Activated naive CD4-positive, alpha-beta T cell treated with anti-CD3 and anti-CD28 coated beads, Interleukin-2, amount 50 U/mL, for 24 hours (primary cell): Measurements from ENCODE around the gene NEK7.
A peak's percentile ranks its signal among the peaks of the same experiment; 100 is the strongest.

ENCODE experiments used
- H3K27ac Mint-ChIP-seq: one replicate; pipeline ENCODE4 v1.8.0; 2021; ENCODE audit warnings: mild to moderate bottlenecking, mixed read lengths
- H3K27me3 Mint-ChIP-seq: one replicate; pipeline ENCODE4 v1.8.0; 2021; ENCODE audit warnings: mixed read lengths
- H3K36me3 Mint-ChIP-seq: one replicate; pipeline ENCODE4 v1.8.0; 2021; ENCODE audit warnings: mixed read lengths
- H3K4me1 Mint-ChIP-seq: one replicate; pipeline ENCODE4 v1.8.0; 2021; ENCODE audit warnings: mixed read lengths
- H3K4me3 Mint-ChIP-seq: one replicate; pipeline ENCODE4 v1.8.0; 2021; ENCODE audit warnings: mild to moderate bottlenecking, mixed read lengths
- H3K9me3 Mint-ChIP-seq: one replicate; pipeline ENCODE4 v1.8.0; 2021; ENCODE audit warnings: mixed read lengths

NEK7 gene

GRCh38 chr1:198156745-198157240 lies at the start of gene NEK7:
TSS of gene NEK7 (plus strand) at chr1:198156998. CDS start at chr1:198232581, 75,583 bp downstream.
- Mint-ChIP-seq H3K27ac (peak within 1 kb of the TSS; percentile 100), H3K9me3 (no peaks in the 10 kb centered on the region), H3K4me1 (peaks cover 36% of the 10 kb centered on the region), H3K4me3 (peak within 1 kb of the TSS; percentile 99), H3K27me3 (no peaks in the 10 kb centered on the region), H3K36me3 (peaks cover 4% of the 10 kb centered on the region)

DNA sequence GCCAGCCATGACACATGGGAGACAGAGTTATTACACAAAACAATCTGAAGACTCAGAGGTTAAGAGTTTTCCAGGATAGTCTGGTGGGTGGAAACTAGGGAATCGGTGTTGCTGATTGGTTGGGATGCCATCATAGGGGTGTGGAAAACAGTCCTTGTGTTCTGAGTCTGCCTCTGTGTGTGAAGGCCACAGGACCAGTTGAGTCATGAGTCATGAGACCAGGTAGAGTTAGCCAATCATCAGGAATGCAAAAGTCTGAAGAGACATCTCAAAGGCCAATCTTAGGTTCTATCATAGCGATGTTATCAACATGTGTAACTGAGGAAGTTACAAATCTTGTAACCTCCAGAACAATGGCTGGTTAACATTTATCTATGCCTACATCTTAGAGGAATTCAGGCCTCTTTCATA lies 49.7 kb upstream of the NEK7 start:
- H3K27me3 Mint-ChIP-seq, result no peaks in the 10 kb centered on the region
- no peak overlapping the region for H3K4me3 Mint-ChIP-seq
- H3K36me3 Mint-ChIP-seq, result no peaks in the 10 kb centered on the region
- no peak overlapping the region for H3K27ac Mint-ChIP-seq
- H3K9me3 Mint-ChIP-seq, result no peaks in the 10 kb centered on the region
- peaks cover 12% of the 10 kb centered on the region for H3K4me1 Mint-ChIP-seq

DNA sequence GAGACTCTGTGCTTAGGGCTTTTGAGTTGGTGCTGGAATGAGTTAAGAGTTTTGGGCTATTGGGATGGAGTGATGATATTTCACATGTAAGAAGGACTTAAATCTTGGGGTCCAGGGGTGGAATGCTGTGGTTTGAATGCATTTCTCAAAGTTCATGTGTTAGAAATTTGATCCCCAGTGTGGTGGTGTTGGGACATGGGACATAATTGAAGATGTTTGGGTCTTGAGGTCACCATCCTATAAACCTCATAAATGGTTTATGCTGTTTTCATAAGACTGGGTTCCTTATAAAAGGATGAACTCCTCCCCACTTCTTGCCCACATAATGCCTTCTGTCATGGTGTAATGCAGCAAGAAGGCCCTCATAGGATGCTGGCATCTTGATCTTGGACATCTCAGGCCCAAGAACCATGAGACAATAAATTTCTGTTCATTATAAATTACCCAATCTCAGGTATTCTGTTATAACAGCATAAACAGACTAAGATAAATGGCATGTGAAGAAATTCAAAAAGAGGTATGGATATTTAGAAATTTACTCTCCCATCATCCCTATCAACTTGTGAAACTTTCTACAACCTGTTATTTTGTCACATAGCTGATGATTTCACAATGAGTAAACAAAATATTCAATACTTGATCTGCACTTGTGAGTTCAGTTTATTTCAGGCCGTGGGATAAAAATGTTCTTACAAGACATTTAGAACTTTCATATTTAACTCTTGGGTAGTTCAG lies 48.0 kb upstream of the NEK7 start:
- Mint-ChIP-seq H3K36me3 (no peaks in the 10 kb centered on the region), H3K4me1 (no peaks in the 10 kb centered on the region)

GRCh38 chr1:198109371-198109715 lies 47.5 kb upstream of the NEK7 start:
- Mint-ChIP-seq H3K4me1 (no peaks in the 10 kb centered on the region), H3K9me3 (no peaks in the 10 kb centered on the region), H3K27me3 (no peaks in the 10 kb centered on the region), H3K27ac (no peak overlapping the region), H3K4me3 (no peak overlapping the region), H3K36me3 (no peaks in the 10 kb centered on the region)

More for the DNA sequence above, 48.0 kb upstream of the NEK7 start:
- Mint-ChIP-seq H3K9me3 (no peaks in the 10 kb centered on the region), H3K27me3 (no peaks in the 10 kb centered on the region), H3K4me3 (no peak overlapping the region), H3K27ac (no peak overlapping the region)

GRCh38 chr1:198113342-198113750 lies 43.5 kb upstream of the NEK7 start:
- no peak overlapping the region for H3K27ac Mint-ChIP-seq
- no peaks in the 10 kb centered on the region for H3K27me3 Mint-ChIP-seq
- no peaks in the 10 kb centered on the region for H3K36me3 Mint-ChIP-seq
- no peak overlapping the region for H3K4me3 Mint-ChIP-seq
- no peaks in the 10 kb centered on the region for H3K9me3 Mint-ChIP-seq
- no peaks in the 10 kb centered on the region for H3K4me1 Mint-ChIP-seq

DNA sequence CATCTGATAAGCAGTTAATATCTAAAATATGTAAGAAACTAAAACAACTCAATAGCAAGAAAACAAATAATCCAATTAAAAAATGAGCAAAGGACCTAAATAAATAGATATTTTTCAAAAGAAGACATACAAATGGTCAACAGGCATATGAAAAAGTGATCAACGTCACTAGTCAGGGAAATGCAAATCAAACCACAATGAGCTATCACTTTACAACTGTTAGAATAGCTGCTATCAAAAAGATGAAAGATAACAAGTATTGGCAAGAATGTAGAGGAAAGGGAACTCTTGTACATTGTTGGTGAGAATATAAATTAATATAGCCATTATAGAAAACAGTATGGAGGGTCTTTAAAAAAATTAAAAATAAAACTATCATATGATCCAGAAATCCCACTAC lies 40.7 kb upstream of the NEK7 start:
- Mint-ChIP-seq H3K36me3 (no peaks in the 10 kb centered on the region), H3K4me3 (no peak overlapping the region), H3K9me3 (no peaks in the 10 kb centered on the region), H3K27ac (no peak overlapping the region), H3K4me1 (no peaks in the 10 kb centered on the region), H3K27me3 (no peaks in the 10 kb centered on the region)

GRCh38 chr1:198116469-198116868 lies 40.3 kb upstream of the NEK7 start:
- Mint-ChIP-seq H3K36me3 (no peaks in the 10 kb centered on the region), H3K27ac (no peak overlapping the region)

DNA sequence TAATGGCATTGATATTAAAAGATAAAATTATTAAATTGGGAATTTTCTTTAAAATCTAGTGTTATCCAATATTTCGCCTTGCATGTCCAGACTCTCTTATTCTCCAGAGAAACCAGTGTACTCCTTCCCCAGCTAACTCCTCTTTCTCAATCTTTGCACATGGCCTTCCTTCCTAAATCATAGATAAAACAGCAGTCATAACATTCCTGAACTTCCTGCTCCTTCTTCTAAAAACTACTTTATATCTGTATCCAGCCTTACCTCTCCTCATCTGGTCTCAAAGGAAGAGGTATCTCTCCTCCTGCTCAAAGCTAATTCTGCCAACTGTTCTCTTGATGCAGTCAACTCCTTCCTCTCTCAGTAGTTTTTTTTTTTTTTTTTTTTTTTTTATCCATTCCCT lies 39.5 kb upstream of the NEK7 start:
- H3K4me3 Mint-ChIP-seq, result no peak overlapping the region
- no peak overlapping the region for H3K27ac Mint-ChIP-seq
- H3K4me1 Mint-ChIP-seq, result no peaks in the 10 kb centered on the region
- no peaks in the 10 kb centered on the region for H3K9me3 Mint-ChIP-seq
- H3K27me3 Mint-ChIP-seq, result no peaks in the 10 kb centered on the region
- no peaks in the 10 kb centered on the region for H3K36me3 Mint-ChIP-seq

More at GRCh38 chr1:198116469-198116868, 40.3 kb upstream of the NEK7 start:
- Mint-ChIP-seq H3K27me3 (no peaks in the 10 kb centered on the region), H3K4me1 (no peaks in the 10 kb centered on the region), H3K4me3 (no peak overlapping the region), H3K9me3 (no peaks in the 10 kb centered on the region)

- H3K9me3 Mint-ChIP-seq, result no peaks in the 10 kb centered on the region
- H3K4me3 Mint-ChIP-seq, result no peak overlapping the region
- H3K27ac Mint-ChIP-seq, result no peak overlapping the region
- H3K36me3 Mint-ChIP-seq, result no peaks in the 10 kb centered on the region
- no peaks in the 10 kb centered on the region for H3K27me3 Mint-ChIP-seq
- no peaks in the 10 kb centered on the region for H3K4me1 Mint-ChIP-seq
These were observed 38.7 kb upstream of the NEK7 start for GRCh38 chr1:198118134-198118533.

DNA sequence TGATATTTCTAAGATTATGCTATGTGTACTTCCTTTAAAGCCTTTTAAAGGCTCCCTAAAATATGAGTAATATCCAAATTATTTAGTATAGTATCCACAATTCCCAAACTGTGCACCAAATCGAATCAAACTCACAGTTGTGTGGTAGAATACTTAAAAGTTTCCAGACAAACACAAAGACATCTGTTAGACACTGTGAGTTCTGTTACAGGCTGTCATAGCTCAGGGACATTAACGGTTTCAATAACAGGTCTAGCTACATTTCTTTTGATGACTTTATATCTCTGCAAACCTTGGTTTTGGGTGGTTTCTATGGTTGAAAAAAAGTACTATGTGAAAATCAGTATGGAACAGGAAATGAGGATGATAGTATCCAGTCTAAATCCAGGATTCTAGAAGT lies 36.9 kb upstream of the NEK7 start:
- Mint-ChIP-seq H3K27ac (no peak overlapping the region), H3K4me3 (no peak overlapping the region), H3K36me3 (no peaks in the 10 kb centered on the region), H3K27me3 (no peaks in the 10 kb centered on the region), H3K9me3 (no peaks in the 10 kb centered on the region), H3K4me1 (no peaks in the 10 kb centered on the region)

DNA sequence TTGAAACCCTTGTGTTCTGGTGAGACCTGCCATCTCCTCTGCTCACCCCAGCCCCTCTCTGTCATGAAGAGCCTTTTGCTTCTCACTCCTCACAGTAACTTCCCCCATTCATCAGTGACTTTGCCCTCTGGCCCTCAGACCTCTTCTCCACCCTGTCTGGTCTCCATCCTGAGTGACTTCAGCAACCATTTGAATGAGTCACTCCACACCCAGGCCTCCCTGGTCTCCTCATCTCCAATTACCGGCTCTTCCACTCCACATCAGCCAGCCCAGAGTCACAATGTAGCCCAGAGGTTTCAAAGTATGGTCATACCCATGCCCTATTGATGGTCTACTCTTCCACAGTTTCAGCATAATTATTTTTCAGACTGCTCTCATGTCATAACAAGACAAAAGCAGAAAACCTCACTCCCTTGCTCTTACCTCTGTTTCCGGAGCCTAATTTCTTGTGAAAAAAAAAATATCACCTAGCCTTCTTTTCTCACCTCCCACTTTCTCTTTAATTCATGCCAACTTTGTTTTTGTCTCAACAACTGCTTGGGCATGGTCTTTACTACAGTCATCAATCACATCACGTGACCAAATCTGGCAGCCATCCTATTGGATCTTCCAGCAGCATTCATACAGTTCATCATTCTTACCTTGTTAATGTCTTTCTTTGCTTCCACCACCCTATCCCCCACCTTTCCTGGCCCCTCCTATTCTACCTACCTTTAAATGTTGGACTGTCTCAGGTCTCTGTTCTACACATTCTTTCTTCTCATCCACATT lies 35.6 kb upstream of the NEK7 start:
- Mint-ChIP-seq H3K27ac (no peak overlapping the region), H3K27me3 (peaks cover 2% of the 10 kb centered on the region), H3K4me3 (no peak overlapping the region), H3K4me1 (no peaks in the 10 kb centered on the region), H3K9me3 (no peaks in the 10 kb centered on the region), H3K36me3 (no peaks in the 10 kb centered on the region)

DNA sequence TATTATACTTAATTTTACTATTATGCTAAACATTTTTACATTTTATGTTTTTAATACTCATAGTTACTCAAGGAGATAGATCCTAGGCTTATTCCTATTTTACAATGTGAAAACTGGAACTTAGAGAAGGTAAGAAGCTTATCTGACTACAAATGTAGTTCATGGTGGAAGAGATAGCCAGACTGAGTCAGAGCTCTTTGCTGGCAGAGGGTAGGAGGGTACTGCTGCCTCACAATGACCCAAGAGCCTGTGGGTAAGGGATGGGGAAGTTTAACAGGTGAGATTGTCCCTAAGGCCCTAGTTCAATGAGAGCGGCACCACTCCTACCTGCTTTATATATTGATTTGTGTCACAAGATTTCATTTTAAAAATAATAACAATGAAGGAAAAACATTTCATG lies 34.1 kb upstream of the NEK7 start:
- Mint-ChIP-seq H3K9me3 (no peaks in the 10 kb centered on the region), H3K27me3 (peaks cover 2% of the 10 kb centered on the region), H3K4me1 (peaks cover 2% of the 10 kb centered on the region), H3K36me3 (no peaks in the 10 kb centered on the region), H3K4me3 (no peak overlapping the region), H3K27ac (no peak overlapping the region)

DNA sequence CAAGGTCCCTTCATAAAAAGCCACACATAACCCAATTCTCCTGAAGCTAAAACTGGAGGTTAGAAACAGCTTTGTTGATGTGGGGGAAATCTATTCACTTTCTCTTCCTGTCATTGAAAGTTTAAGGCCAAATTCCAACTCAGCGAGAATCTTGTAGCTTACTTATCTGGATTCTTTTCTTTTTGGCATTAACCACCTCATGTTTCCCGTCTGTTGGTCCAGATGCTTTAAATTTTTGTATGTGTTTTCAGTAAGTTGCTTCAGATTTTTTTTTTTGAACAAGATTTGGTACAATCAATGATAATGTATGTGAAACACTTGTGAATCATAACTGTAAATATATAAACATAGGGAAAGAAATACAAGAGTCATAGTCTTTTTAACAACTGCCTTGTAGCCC lies 33.7 kb upstream of the NEK7 start:
- Mint-ChIP-seq H3K4me1 (peaks cover 6% of the 10 kb centered on the region), H3K27me3 (peaks cover 2% of the 10 kb centered on the region), H3K27ac (no peak overlapping the region), H3K36me3 (no peaks in the 10 kb centered on the region), H3K4me3 (no peak overlapping the region), H3K9me3 (no peaks in the 10 kb centered on the region)

DNA sequence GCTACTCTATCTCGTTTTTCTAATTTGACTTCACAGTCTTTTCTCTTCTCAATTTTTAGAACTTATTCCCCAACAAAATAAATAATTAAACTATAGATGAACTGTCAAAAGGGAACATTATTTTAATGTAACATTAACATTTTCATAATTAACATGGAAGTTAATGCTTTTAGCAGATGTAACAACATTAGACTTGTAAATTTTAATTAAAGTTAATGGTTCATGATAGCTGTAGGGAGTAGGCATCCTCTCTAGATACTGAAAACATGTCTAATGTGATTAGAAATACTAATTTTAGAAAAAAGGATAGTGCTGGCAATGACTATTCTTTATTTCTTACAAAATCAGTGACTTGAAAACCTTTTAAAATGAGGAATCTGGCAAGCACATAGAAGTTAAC lies 32.1 kb upstream of the NEK7 start:
- no peak overlapping the region for H3K4me3 Mint-ChIP-seq
- no peak overlapping the region for H3K27ac Mint-ChIP-seq
- peaks cover 2% of the 10 kb centered on the region for H3K27me3 Mint-ChIP-seq
- H3K36me3 Mint-ChIP-seq, result no peaks in the 10 kb centered on the region
- no peaks in the 10 kb centered on the region for H3K9me3 Mint-ChIP-seq
- H3K4me1 Mint-ChIP-seq, result peaks cover 7% of the 10 kb centered on the region

GRCh38 chr1:198125995-198126735 lies 30.6 kb upstream of the NEK7 start:
- no peaks in the 10 kb centered on the region for H3K9me3 Mint-ChIP-seq
- no peaks in the 10 kb centered on the region for H3K36me3 Mint-ChIP-seq
- no peak overlapping the region for H3K27ac Mint-ChIP-seq
- H3K27me3 Mint-ChIP-seq, result peaks cover 2% of the 10 kb centered on the region
- H3K4me1 Mint-ChIP-seq, result peaks cover 7% of the 10 kb centered on the region
- H3K4me3 Mint-ChIP-seq, result no peak overlapping the region

DNA sequence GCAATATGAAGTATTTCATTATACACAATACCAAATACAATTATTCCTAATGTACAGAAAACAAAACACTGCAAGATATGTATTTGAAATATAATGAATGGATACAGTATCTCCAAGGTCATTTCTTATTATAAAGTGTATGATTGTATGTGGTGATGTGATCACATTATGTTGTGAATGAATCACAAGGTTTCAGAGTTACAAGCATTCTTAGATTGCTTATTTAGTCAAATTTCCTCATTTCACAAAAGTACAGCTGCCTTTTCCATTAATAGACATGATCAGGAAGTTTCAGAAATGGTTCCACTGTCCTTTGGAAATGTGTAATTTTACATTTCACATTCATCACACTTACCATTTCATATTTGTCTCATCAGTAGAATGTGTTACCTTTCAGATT lies 28.3 kb upstream of the NEK7 start:
- Mint-ChIP-seq H3K36me3 (no peaks in the 10 kb centered on the region), H3K4me1 (peaks cover 7% of the 10 kb centered on the region), H3K9me3 (no peaks in the 10 kb centered on the region), H3K27ac (no peak overlapping the region), H3K27me3 (peaks cover 2% of the 10 kb centered on the region), H3K4me3 (no peak overlapping the region)
